SKM-1 (cell line): ENCODE data around the gene KLF13.

Experiments used
- DNase-seq: peaks from one replicate; lab custom pipeline; 2025; ENCODE audit not compliant: unreplicated experiment; lab: John Stamatoyannopoulos, UW

KLF13 gene

GRCh38 chr15:31326156-31326874 lies at the start of gene KLF13:
KLF13 (plus strand) TSS chr15:31326835; CDS start chr15:31327213, 378 bp downstream.
- DNase-seq: peak; percentile 91

DNA sequence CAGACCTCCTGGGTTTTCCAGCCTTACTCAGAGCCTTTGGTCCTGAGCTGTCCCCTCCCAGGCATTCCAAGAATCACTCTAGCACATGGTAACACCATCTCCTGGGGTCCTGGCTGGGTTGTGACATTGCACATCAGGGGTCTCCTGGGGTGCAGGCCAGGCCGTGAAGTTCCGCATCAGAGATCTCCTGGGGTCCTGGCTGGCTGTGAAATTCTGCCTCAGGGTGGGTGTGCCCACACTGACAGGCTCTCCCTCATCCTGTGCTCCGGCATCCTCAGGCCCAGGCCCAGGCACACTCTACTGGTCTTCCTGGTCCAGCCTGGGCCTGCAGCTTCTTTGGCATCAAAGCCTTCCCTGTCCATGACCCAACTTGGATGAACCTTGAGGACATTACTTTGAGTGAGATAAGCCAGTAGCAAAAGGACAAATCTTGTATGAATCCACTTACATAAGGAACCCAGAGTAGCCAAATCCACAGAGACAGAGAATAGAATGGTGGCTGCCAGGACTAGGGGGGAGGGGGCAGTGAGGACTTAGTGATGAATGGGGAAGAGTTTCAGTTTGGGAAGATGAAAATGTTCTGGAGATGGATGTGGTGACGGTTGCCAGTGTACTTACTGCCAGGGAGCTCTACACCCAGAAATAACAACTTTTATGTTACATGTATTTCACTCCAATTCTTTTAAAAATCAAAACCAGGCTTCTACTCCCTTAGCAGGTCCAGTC lies 49.1 kb upstream of the KLF13 start:
- no peak for DNase-seq

GRCh38 chr15:31278061-31278445 lies 48.6 kb upstream of the KLF13 start:
- DNase-seq: no peak

DNA sequence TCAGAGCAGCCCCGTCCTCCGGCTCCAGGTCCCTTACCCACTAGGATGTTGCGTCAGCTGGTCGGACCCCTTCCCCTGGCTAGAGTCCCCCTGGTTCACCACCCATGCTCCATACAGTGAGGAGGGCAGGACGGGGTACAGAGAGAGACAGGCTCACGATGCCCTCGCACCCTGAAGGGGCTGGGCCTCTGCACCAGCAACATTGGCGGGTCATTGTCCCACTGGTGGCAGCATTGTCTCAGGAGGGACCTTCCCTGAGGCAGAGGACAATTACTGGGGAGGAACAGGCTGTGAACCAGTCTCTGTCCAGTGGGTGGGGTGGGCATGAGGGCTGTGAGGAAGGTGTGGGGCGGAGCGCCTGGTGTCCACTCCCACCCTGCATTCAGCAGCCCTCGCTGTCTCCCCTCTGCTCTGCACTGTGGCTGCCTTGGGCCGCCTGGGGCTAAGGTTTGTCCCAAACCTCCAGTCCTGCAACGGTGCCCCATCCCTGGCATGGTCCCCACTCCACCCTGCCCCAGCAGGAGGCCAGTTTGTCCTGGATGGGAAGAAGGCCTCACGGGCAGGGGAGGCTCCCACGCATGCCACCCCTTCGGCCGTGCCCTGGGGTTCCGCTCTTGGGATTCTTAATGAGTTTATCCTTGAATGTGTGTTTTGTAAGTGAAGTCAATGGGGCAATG lies 48.0 kb upstream of the KLF13 start:
- no peak for DNase-seq

- DNase-seq: no peak
These were observed 47.2 kb upstream of the KLF13 start for GRCh38 chr15:31279221-31280045.

DNA sequence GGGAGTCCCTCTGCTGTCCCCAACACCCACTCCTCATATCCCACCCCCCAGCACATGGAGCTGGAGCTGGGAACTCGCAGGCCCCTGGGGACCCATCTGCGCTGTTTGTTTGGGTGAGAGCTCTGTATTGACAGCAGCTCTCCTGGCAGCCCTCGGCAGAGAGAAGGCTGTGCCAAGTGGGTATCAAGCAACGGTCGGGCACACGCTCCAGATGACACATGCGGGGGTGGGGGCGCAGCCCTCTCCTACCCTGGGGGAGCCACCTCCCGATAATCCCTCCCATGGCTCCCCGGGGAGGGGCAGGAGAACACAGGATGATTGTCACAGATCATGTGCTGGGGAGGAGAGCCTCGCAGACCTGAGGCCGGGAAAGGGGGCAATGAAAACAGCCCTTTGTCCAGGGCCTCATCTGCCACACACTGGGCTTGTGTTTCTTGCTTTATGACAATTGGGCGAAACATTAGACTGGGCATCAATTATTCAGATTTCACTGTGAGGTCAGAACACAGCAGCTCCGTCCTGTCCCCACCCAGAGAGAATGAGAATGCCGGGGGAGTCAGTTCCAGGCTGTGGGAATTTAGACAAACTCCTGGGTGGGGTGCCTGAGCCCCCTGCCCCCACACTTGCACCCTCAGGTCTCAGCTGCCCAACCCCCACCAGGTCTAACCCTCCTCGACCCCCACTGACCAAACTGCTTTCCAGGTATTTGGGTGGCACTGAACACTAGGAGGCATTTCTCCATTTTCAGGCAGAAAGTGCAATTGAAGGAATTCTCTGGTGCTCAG lies 46.4 kb upstream of the KLF13 start:
- DNase-seq: no peak

GRCh38 chr15:31280831-31281216 lies 45.8 kb upstream of the KLF13 start:
- no peak for DNase-seq

GRCh38 chr15:31283043-31283442 lies 43.6 kb upstream of the KLF13 start:
- DNase-seq: no peak

GRCh38 chr15:31285772-31286261 lies 40.8 kb upstream of the KLF13 start:
- DNase-seq: no peak

DNA sequence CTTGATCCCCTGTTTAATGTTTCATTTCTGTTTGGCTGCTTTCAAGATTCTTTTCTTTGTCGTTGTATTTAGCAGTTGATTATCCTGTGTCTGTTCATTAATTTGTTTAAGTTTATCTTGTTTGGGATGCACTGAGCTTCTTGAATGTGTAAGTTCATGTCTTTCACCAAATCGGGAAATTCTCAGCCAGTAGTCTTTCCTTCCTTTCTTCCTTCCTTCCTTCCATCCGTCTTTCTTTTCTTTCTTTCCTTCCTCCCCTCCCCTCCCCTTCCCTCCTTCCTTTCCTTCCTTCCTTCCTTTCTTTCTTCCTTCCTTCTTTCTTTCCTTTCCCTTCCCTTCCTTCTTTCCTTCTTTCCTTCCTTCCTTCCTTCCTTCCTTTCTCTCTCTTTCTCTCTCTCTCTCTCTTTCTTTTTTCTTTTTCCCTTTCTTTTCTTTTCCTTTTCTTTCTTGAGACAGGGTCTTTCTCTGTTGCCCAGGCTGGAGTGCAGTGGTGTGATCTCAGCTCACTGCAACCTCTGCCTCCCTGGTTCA lies 35.5 kb upstream of the KLF13 start:
- DNase-seq: no peak

GRCh38 chr15:31292391-31293015 lies 34.1 kb upstream of the KLF13 start:
- no peak for DNase-seq

GRCh38 chr15:31293655-31294054 lies 33.0 kb upstream of the KLF13 start:
- no peak for DNase-seq

DNA sequence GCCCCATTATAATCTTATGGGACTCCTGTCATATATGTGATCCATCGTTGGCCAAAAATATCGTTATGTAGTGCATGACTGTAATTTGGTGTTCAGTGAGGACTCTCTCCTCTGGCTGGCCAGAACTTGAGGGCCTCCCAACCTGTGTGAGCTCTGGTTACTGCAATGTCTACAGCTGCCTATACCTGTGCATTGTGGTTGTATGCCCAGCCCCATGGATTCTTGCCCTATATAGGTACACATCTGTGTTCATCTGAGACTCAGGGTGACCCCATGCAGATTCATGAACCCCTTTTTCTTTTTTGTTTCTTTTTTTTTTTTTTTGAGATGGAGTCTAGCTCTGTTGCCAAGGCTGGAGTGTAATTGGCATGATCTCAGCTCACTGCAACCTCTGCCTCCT lies 32.6 kb upstream of the KLF13 start:
- no peak for DNase-seq

GRCh38 chr15:31295658-31296057 lies 31.0 kb upstream of the KLF13 start:
- no peak for DNase-seq

DNA sequence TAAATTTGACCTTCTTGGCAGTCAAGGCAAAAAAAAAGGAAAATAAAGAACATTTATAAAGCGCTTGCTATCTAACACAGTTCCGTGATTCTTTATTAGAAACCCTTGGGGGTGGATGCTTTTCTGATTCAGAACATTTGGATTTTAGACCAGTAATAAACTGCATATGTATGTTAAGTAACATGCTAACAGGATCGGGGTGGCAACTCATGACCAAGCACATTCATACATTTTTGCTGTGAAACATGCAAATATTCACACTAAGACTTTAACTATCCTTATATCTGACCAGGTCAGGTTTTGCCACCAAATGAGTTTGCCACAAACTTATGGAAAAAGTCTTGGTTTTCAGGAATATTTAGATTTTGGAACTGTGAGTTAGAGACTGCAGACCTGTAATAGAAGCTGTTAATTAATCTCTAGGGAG lies 30.4 kb upstream of the KLF13 start:
- DNase-seq: no peak

- no peak for DNase-seq
These were observed 29.7 kb upstream of the KLF13 start for GRCh38 chr15:31296646-31297574.

GRCh38 chr15:31297575-31298456 lies 28.8 kb upstream of the KLF13 start:
- no peak for DNase-seq
